GM12878 (cell line): ENCODE data around the gene RNF121. TPM values are rescaled to one million over a fixed set of nuclear protein-coding genes. Genes with fewer than 3 reads are reported as not detected.

Experiments used
- BACH1 ChIP-seq: fragments of 450-650 bp; IDR thresholded peaks from 2 replicates; pipeline ENCODE4 v1.6.1; 2017; ENCODE audit warnings: mild to moderate bottlenecking, borderline replicate concordance
- BHLHE40 ChIP-seq, 2 experiments: fragments of 450-650 bp in 1 of 2; IDR thresholded peaks; 2 replicates each; pipeline ENCODE4 v1.6.1; 2011 to 2017; ENCODE audit warnings: low read depth in 2 of 2, borderline replicate concordance in 1 of 2, improper control_type of control experiment in 1 of 2, low read length in 1 of 2, mild to moderate bottlenecking in 1 of 2
- BRCA1 ChIP-seq: IDR thresholded peaks from 2 replicates; pipeline ENCODE4 v1.6.1; 2011; ENCODE audit warnings: low read depth, low read length, improper control_type of control experiment
- GATAD2B ChIP-seq: fragments of 450-650 bp; conservative IDR thresholded peaks from 2 replicates; pipeline ENCODE4 v1.6.1; 2017; ENCODE audit warnings: low read depth, mild to moderate bottlenecking, moderate library complexity
- HCFC1 ChIP-seq: fragments of 150-350 bp; IDR thresholded peaks from 2 replicates; pipeline ENCODE4 v1.6.1; 2014; ENCODE audit warnings: low read length
- HDGF ChIP-seq: fragments of 450-650 bp; IDR thresholded peaks from 2 replicates; pipeline ENCODE4 v1.6.1; 2016; ENCODE audit warnings: antibody characterized with exemption
- IKZF1 ChIP-seq: fragments of 450-650 bp; conservative IDR thresholded peaks from 2 replicates; pipeline ENCODE4 v1.6.1; 2017; ENCODE audit warnings: antibody characterized with exemption, mild to moderate bottlenecking
- MEF2B ChIP-seq: fragments of 450-650 bp; IDR thresholded peaks from 2 replicates; pipeline ENCODE4 v1.6.1; 2018; ENCODE audit warnings: mild to moderate bottlenecking, moderate library complexity; ENCODE audit not compliant: partially characterized antibody, poor library complexity, severe bottlenecking
- MTA3 ChIP-seq: IDR thresholded peaks from 2 replicates; pipeline ENCODE4 v1.6.1; 2012; ENCODE audit warnings: low read length, inconsistent platforms, borderline replicate concordance
- NBN ChIP-seq: fragments of 450-650 bp; IDR thresholded peaks from 2 replicates; pipeline ENCODE4 v1.6.1; 2016
- NFIC ChIP-seq: IDR thresholded peaks from 2 replicates; pipeline ENCODE4 v1.6.1; 2012; ENCODE audit warnings: low read depth, mild to moderate bottlenecking, inconsistent platforms, low read length, moderate library complexity
- NR2C1 ChIP-seq: fragments of 450-650 bp; IDR thresholded peaks from 2 replicates; pipeline ENCODE4 v1.6.1; 2017; ENCODE audit warnings: antibody characterized with exemption, mild to moderate bottlenecking, moderate library complexity
- NR2C2 ChIP-seq: IDR thresholded peaks from 2 replicates; pipeline ENCODE4 v1.6.1; 2011; ENCODE audit warnings: borderline replicate concordance, low read depth; ENCODE audit not compliant: control insufficient read depth, insufficient read length
- PAX5 ChIP-seq: IDR thresholded peaks from 2 replicates; pipeline ENCODE4 v1.6.1; 2011; ENCODE audit warnings: low read depth, low read length, borderline replicate concordance
- PML ChIP-seq: IDR thresholded peaks from 2 replicates; pipeline ENCODE4 v1.6.1; 2012; ENCODE audit warnings: low read length, inconsistent platforms
- POLR2AphosphoS5 ChIP-seq: IDR thresholded peaks from 2 replicates; pipeline ENCODE4 v1.6.1; 2011; ENCODE audit warnings: mild to moderate bottlenecking, low read length, inconsistent platforms
- RAD21 ChIP-seq: IDR thresholded peaks from 2 replicates; pipeline ENCODE4 v1.6.1; 2011; ENCODE audit warnings: mild to moderate bottlenecking, low read depth, low read length, moderate library complexity; ENCODE audit not compliant: insufficient read depth
- SIX5 ChIP-seq: IDR thresholded peaks from 2 replicates; pipeline ENCODE4 v1.6.1; 2011; ENCODE audit warnings: mild to moderate bottlenecking, low read depth, low read length, moderate library complexity; ENCODE audit not compliant: severe bottlenecking
- SMAD5 ChIP-seq: IDR thresholded peaks from 2 replicates; pipeline ENCODE4 v1.6.1; 2016; ENCODE audit warnings: antibody characterized with exemption, low read depth
- TAF1 ChIP-seq: IDR thresholded peaks from 2 replicates; pipeline ENCODE4 v1.6.1; 2011; ENCODE audit warnings: mild to moderate bottlenecking, low read depth, low read length, borderline replicate concordance
- TARDBP ChIP-seq: IDR thresholded peaks from 2 replicates; pipeline ENCODE4 v1.6.1; 2016; ENCODE audit warnings: borderline replicate concordance
- TCF7 ChIP-seq: IDR thresholded peaks from 2 replicates; pipeline ENCODE4 v1.6.1; 2014; ENCODE audit warnings: antibody characterized with exemption, borderline replicate concordance
- polyA plus RNA-seq, 11 experiments: library from polyadenylated mRNA; depleted of rRNA in 4 of 11; unstranded in 6 of 11; stranded (reverse) in 5 of 11; fragments of >200 nt; fragmentation: Nextera tagmentation in 4 of 11; fragmentation: Illumina TruSeq in 1 of 11; extraction: Ambion mirVana in 4 of 11; extraction: Trizol in 1 of 11; gene quantifications; 1 replicate in 1 of 11; 2 replicates in 10 of 11; pipeline versions ENCODE4 v1.2.1 to v1.2.3, GENCODE V29; 2011 to 2016; ENCODE audit warnings: inconsistent platforms in 2 of 11, missing spikeins in 2 of 11, low read depth in 1 of 11
- total RNA-seq, 4 experiments: library from RNA; depleted of rRNA in 3 of 4; stranded (reverse); fragments of >200 nt in 3 of 4; fragmentation: Illumina TruSeq in 1 of 4; extraction: Trizol in 1 of 4; gene quantifications; 2 replicates each; pipeline versions ENCODE4 v1.2.1 to v1.2.3, GENCODE V29; 2013 to 2021
- TF ChIP-seq, protein P1 (sequence below): IDR thresholded peaks from 2 replicates; pipeline ENCODE4 v1.6.1; 2012; ENCODE audit warnings: low read depth, low read length, improper control_type of control experiment
- TF ChIP-seq, protein P2 (sequence below): fragments of 450-650 bp; IDR thresholded peaks from 2 replicates; pipeline ENCODE4 v1.6.1; 2017; ENCODE audit warnings: mild to moderate bottlenecking, moderate library complexity

RNF121 gene
- total and polyA plus RNA-seq, 10 of the 15 experiments (the other 5 are each of a cell fraction or from before 2014, with no cell fraction given), result 8.6 to 73.7 (median 32.7) TPM

- TF ChIP-seq, protein P1, sequence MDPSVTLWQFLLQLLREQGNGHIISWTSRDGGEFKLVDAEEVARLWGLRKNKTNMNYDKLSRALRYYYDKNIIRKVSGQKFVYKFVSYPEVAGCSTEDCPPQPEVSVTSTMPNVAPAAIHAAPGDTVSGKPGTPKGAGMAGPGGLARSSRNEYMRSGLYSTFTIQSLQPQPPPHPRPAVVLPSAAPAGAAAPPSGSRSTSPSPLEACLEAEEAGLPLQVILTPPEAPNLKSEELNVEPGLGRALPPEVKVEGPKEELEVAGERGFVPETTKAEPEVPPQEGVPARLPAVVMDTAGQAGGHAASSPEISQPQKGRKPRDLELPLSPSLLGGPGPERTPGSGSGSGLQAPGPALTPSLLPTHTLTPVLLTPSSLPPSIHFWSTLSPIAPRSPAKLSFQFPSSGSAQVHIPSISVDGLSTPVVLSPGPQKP, result 0 out of 2 replicates have a peak, but pooled peaks have one; percentile 42
- TF ChIP-seq TCF7 (no peak), HCFC1 (peak; percentile 88), SIX5 (peak; percentile 84), NR2C1 (peak; percentile 100), NFIC (no peak), SMAD5 (peak; percentile 56; the same call in 1 of the 2 replicates), RAD21 (no peak), BACH1 (peak; percentile 30; the same call in 1 of the 2 replicates), PAX5 (peak; percentile 5; the same call in 1 of the 2 replicates), BRCA1 (no peak), IKZF1 (peak; percentile 96), NR2C2 (peak; percentile 98), TAF1 (0 out of 2 replicates have a peak, but pooled peaks have one; percentile 47), POLR2AphosphoS5 (peak; percentile 27; the same call in 1 of the 2 replicates), NBN (peak; percentile 34; the same call in 1 of the 2 replicates), HDGF (peak; percentile 76; the same call in 1 of the 2 replicates), BHLHE40 (IDR thresholded peaks at IDR 0.05; ENCODE audit: borderline replicate concordance in 1 of 2, low read depth in 2 of 2, low read length in 1 of 2) (peak in 1 of 2 experiments; percentile 50; a peak in 2 of 4 replicates), PML (peak; percentile 76), TARDBP (peak; percentile 26; the same call in 1 of the 2 replicates), MEF2B (no peak), GATAD2B (peak; percentile 19; the same call in 1 of the 2 replicates), MTA3 (peak; percentile 18; the same call in 1 of the 2 replicates)
- TF ChIP-seq, protein P2, sequence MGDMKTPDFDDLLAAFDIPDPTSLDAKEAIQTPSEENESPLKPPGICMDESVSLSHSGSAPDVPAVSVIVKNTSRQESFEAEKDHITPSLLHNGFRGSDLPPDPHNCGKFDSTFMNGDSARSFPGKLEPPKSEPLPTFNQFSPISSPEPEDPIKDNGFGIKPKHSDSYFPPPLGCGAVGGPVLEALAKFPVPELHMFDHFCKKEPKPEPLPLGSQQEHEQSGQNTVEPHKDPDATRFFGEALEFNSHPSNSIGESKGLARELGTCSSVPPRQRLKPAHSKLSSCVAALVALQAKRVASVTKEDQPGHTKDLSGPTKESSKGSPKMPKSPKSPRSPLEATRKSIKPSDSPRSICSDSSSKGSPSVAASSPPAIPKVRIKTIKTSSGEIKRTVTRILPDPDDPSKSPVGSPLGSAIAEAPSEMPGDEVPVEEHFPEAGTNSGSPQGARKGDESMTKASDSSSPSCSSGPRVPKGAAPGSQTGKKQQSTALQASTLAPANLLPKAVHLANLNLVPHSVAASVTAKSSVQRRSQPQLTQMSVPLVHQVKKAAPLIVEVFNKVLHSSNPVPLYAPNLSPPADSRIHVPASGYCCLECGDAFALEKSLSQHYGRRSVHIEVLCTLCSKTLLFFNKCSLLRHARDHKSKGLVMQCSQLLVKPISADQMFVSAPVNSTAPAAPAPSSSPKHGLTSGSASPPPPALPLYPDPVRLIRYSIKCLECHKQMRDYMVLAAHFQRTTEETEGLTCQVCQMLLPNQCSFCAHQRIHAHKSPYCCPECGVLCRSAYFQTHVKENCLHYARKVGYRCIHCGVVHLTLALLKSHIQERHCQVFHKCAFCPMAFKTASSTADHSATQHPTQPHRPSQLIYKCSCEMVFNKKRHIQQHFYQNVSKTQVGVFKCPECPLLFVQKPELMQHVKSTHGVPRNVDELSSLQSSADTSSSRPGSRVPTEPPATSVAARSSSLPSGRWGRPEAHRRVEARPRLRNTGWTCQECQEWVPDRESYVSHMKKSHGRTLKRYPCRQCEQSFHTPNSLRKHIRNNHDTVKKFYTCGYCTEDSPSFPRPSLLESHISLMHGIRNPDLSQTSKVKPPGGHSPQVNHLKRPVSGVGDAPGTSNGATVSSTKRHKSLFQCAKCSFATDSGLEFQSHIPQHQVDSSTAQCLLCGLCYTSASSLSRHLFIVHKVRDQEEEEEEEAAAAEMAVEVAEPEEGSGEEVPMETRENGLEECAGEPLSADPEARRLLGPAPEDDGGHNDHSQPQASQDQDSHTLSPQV, result no peak
Measured at GRCh38 chr11:71927820-71928736, 768 bp upstream of the RNF121 start, which contains the start of gene XNDC1N (continued).
